Renal pelvis (tissue), 4 donors: ENCODE data around the gene MSI2. TPM values are rescaled to one million over a fixed set of nuclear protein-coding genes. Genes with fewer than 3 reads are reported as not detected.

Source experiments
- DNase-seq: peaks from one replicate; pipeline ENCODE4 v3.0.0-alpha.2; 2013
- polyA plus RNA-seq, 3 donors: library from polyadenylated mRNA; unstranded; fragments of 120-200 nt; gene quantifications; one replicate each; pipeline ENCODE4 v1.2.1, GENCODE V29; 2013; ENCODE audit not compliant: insufficient read length in 3 of 3

The MSI2 gene
- polyA plus RNA-seq, 3 donors: 79.4 to 105 (median 95.5) TPM

DNA sequence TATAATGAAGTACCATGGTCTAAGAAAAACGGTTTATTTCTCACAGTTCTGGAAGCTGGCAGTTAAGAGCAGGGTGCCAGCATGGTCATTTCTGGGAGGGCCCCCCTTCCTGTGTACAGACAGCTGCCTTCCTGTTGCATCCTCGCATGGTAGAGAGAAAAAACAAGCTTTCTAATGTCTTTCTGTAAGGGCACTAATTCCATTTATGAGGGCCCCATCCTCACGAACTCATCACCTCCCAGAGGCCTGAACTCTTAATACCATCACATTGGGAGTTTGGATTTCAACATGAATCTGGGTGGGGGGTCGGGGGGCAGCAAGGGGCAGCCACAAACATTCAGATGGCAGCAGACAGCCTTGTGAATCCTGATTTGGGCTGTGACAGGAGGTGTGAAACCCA is 339.1 kb downstream of the MSI2 start:
- DNase-seq: no peak

DNA sequence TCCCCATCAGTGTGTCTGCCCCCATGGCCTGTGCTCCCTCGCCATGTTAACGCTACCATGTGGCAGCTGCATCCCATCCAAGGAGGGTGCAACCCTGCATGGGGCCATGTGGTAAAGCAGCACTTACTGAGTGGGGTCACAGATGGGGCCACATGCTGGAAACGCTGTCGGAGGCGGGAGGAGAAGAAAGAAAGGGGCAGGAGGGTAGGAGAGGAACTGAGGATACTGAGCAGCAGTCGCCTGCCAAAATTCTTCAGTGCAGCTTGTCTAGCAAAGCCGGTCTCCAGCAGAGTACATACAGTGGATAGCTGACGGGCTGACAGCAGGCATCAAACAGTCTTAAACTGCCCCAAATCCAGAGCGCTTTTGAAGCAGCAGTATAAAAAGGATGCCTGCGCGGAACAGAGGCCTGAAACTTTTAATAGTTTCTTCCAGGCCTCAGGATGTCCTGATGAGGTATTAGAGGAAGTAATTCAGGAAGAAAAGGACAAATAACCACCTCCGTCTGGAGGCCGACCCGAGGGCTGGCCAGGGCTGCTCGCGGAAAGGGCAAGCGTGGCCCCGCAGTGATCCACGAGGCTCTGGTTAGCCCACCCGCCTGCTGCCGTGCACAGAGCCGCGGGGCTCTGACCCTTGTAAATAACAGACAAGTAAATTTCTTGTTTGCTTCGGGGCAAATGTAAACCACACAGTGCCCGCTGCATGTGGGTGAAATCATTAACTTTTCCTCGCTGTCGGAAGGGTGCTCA is 339.8 kb downstream of the MSI2 start:
- DNase-seq: no peak

- DNase-seq: no peak
Measured at GRCh38 chr17:57597101-57597500, 340.8 kb downstream of the MSI2 start.

DNA sequence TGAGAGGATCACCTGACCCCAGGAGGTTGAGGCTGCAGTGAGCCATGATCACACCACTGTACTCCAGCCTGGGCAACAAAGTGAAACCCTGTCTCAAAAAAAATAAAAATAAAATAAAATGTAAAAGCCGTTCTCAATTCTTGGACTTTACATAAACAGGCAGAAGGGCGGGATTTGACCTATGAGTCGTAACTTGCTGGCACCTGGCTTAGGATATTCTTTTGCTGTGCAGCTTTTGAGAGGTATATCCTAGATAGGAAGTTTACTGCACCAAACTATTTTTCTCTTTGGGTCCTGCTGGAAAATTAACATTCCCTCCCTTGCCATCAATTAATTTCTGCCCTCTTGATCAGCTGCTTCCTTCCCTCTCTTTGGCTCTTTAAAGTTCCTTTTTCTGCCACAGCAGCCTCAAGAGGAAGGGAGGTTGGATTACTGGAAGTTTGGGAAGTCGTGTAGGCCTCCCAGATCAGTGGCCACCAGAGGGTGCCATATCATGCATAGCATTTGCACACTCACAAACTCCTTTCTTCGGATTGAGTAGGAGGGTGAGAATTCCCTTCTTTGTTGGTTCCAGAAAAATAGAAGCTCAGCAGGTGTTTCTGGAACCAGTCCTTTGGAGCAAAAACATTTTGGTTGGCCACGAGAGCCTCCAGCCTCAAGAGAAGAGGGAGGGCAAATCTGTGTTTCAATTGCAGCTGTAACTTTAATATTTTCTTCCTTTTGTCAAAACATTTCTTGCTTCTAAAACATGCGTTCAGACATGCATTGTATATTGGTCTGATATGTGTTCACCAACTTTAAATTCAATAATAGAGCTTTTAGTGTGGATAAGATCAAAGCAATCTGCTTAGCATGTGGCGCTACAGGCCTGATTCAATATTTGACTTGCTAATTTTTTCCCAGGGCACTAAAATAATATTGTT is 341.5 kb downstream of the MSI2 start:
- peak; percentile 80 for DNase-seq

GRCh38 chr17:57599271-57600045 is 343.1 kb downstream of the MSI2 start:
- DNase-seq: no peak

DNA sequence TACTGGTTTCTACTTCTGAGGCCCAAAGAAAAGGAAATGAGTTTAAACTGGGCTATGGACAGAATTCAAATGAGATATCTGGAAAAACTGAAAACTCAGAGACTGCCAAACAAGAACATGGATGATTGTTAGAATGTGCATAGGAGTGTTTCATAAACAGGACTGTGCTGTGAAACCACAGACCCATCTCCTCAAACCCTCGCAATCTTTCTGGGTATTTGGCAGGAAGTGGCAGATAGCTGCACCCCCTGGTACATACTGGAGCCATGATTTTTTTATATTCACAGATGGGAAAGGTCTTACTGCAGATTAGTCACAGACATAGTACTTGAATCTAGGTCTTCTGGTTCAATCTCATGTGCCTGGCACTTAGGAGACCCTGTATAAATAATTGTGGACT is 343.8 kb downstream of the MSI2 start:
- no peak for DNase-seq

DNA sequence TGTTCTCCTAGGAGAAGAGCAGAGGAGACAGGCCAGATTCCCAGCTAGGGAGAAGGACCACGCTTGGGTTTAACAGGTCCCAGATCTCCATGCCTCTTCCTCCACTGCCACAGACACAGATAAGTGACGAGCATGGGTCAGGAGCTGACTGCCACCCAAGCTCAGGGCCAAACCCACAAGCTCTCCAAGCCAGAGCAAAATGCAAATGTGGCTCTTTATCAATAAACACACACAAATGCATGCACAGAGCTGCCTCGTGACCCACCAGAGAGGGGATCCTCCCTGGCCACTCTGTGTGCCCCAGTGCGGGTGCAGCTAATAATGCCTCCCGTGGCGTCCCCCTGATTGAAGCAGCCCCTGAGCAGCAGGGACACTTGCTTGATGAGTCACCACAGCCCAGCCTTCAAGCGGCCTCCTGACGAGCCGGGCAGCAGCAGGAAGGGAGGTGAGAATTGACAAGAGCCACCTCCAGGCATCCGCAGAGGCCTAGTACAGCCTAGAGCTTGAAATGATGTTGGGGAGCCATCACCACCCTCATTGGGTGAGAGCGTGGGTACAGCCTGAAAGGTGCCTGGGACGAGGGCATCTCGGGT is 344.9 kb downstream of the MSI2 start:
- no peak for DNase-seq

DNA sequence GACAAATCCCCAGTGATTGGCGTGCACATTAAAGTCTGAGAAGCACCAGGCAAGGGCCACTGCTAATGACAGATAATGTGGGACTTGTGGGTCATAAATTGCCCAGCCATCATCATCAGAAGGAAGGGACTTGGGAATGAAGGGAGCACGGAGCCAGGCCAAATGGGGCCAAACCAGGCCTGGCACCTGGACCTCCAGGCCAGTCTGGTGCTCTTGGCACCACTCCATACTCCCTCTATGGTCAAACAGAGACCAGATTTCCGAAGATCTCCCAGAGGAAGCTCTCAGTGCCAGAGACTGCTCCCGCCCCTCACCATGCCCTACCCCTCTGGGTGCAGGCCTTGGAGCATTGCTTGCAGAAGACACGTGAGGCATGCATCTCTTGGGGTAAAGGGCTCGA is 346.6 kb downstream of the MSI2 start:
- DNase-seq: no peak

DNA sequence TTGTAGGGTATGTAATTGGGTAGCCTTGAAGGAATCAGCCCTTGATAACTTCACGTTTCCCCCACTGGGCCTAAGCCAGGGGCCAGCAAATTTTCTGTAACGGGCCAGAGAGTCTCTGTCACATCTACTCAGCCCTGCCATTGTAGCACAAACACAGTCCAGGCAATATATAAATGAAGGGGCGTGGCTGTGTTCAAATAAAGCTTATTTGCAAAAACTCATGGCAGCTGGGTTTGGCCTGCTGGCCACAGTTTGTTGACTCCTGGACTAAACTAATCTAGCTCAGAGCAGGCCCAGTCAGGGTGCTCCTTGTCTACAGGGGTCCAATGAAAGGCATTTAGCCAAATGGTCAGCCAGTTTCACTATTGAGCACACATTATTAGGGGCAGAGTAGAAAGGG is 347.2 kb downstream of the MSI2 start:
- no peak for DNase-seq

- no peak for DNase-seq
Measured at GRCh38 chr17:57603978-57604377, 347.7 kb downstream of the MSI2 start.

- no peak for DNase-seq
Measured at GRCh38 chr17:57604771-57605674, 348.7 kb downstream of the MSI2 start.

- DNase-seq: peak; percentile 66
Measured at GRCh38 chr17:57605675-57606105, 349.4 kb downstream of the MSI2 start.

DNA sequence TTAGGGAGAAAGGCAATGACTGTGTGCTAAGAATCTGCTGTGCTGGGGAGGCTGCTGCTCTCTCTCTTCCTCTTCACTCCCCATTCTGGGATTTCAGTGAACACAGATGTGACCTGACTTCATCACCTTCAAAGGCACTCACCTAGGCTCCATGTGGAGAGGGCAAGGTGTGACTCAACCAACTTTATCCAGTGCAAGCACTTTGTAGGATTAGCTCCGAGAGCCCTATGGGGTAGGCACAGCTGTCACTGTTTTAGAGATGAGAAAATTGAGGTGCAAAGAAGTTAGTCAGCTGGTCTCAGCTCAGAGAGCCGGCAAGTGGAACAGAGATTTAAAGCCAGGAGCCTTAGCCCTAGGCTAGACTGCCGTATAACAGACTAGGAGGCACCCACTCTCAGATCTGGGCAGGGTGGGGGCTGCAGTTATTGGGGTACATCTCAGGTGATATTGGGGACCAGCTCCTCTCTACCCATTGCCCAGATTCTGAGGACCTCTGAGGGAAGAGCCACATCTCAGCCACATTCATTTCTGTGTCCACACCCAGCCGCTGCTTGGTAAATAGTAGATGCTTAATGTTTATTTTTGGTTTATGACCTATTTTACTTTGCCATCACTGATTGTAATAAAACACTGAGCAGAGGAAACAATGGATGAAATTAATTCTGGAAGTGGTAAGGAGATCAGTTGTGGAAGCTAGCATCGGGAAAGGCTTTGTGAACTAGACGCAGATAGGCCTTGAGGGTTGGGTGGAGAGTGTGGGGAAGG is 350.0 kb downstream of the MSI2 start:
- no peak for DNase-seq

DNA sequence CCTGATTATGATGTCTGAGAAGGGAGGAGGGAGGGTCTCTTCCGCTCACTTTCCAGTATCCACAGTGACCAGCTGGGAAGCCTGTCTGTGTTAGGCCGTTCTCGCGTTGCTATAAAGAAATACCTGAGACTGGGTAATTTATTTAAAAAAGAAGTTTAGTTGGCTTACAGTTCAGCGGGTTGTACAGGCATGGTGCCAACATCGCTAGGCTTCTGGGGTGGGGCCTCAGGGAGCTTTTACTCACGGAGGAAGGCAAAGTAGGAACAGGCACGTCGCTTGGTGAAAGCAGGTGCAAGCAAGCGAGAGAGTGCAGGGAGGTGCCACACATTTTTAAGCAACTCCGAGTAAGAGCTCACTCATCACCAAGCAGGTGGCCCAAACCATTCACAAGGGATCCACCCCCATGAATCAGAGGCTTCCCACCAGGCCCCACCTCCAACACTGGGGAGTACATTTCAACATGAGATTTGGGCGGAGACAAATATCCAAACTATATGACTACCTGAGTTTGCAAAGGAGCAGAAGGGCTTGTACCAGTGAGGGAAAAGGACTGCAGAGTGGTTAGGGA is 351.3 kb downstream of the MSI2 start:
- no peak for DNase-seq

GRCh38 chr17:57608369-57609124 is 352.2 kb downstream of the MSI2 start:
- DNase-seq: no peak

DNA sequence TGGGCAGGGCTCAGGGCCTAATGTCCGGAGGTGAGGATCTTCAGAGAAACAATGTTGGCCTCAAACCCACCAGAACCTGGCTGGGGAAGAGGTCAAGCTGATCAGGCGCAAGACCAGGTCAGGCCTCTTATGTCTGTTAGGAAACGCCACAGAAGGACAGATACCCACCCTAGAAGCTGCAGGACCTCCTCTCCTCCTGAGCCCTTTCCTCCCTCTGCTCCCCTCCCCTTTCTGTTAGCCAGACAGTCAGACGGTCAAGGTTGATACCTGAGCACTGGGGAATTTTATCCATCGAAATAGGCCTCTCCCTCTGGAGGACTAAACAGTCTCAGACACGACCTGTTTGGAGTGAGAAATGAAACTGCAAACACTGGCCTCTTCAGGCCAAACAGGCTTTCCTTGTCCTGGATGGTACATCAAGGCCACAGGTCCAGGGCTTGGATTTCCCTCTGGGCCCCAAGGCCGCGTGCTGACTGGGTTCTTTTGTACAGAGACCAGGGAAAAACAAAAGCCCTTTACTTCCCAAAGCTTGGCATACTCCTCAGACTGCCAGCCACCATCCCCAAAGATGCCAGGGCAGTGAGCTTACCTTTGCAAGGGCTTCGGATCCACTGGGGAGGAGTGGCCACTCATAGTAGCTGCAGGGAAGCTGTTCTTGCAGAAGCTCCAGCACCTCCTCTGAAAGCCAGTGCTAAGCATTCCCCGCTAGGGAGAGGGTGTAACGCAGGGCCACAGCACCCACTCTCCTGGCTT is 353.0 kb downstream of the MSI2 start:
- DNase-seq: no peak

DNA sequence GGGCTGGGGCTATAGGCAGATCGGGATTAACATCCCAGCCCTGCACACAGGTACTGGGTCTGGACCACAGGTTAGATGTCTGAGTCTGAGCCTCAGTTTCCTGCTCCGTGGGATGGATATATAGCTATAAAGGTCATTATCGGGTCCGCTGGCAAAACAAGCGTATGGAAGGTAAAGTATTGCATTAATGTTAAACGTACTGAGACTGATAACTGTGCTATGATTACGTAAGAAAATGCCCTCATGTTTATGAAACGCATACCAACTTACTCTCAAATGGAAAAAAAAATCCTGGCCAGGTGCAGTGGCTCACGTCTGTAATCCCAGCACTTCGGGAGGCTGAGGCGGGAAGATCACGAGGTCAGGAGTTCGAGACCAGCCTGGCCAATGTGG is 353.6 kb downstream of the MSI2 start:
- DNase-seq: no peak
